H54 (cell line): ENCODE measurements around the gene PPP2R2B.
A peak's percentile ranks its signal among the peaks of the same experiment; 100 is the strongest.

Experiments used
- DNase-seq: peaks from one replicate; pipeline ENCODE4 v3.0.0; 2011; ENCODE audit warnings: low spot score, mixed read lengths; ENCODE audit not compliant: insufficient read length
- FAIRE-seq: peaks from 3 replicates; lab custom pipeline; 2011; peaks lifted over from hg19 to GRCh38; lab: Jason Lieb, UNC
- POLR2A ChIP-seq: IDR thresholded peaks from 2 replicates; pipeline ENCODE4 v1.6.1; 2011; ENCODE audit warnings: low read depth, mild to moderate bottlenecking, low read length

The PPP2R2B gene

DNA sequence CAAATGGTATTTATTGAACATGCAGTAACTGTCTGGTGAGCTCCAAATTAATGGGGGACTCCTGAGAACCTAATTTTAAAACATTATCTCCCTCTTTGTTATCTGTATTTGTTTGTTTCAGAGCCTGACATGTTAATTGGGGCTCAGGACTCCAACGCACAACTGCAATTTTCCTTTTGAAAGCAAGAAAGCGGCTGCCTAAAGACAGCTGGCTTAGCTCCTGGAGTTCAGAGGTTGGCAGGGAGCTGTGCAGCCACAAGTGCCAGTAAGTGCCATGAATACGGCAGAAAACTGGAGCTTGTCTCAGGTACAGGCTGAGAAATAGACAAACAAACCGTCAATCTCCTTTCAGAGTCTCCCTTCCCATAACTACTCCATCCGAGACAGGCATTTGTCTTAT, 80.9 kb downstream of the PPP2R2B start:
- no peak for TF ChIP-seq POLR2A
- FAIRE-seq (no peak), DNase-seq (no peak)

GRCh38 chr5:146796911-146797310, 81.6 kb downstream of the PPP2R2B start:
- FAIRE-seq: no peak
- TF ChIP-seq POLR2A: no peak

DNA sequence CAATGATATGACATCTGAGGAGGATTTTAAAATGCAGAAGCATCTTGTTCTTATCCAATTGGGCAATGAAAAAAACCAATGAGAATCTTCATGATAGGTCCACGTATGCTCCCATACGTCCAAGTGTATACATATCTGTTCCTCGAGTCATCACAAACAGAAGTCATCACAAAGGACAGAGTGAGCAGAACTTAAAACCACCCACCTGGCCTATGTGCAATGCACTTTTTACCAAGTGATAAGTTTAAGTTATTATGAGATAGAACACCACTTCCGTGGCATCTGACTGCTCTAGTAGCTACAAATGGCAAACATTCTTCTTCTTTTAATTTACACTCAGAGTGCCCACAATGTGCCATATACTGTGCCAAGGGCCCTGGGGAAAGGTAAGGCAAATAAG, 82.4 kb downstream of the PPP2R2B start:
- TF ChIP-seq POLR2A: no peak
- no peak for FAIRE-seq

More at GRCh38 chr5:146796911-146797310, 81.6 kb downstream of the PPP2R2B start:
- DNase-seq: no peak

GRCh38 chr5:146794326-146795029, 84.1 kb downstream of the PPP2R2B start:
- no peak for FAIRE-seq
- no peak for TF ChIP-seq POLR2A
- DNase-seq: no peak

More for the DNA sequence above, 82.4 kb downstream of the PPP2R2B start:
- DNase-seq: no peak

GRCh38 chr5:146793709-146794108, 84.8 kb downstream of the PPP2R2B start:
- no peak for FAIRE-seq
- TF ChIP-seq POLR2A: no peak
- no peak for DNase-seq

DNA sequence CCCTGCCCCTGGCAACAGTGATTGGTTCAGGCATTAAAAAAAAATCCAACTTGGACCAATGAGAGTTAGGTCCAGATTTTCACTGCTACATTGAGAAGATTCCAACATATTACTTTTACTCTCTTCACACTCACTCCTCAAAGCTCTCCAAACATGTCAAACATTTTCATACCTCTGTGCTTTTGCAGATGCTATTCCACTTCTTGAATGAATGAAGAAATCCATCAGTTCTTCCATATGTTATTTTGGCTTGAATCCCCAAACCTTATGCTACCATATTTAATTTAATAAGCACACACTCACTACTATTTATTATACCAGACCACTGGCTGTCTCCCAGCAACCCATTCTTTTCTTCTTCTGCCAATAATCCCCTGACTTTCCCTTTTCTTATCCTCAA, 87.1 kb downstream of the PPP2R2B start:
- DNase-seq: no peak
- no peak for FAIRE-seq
- no peak for TF ChIP-seq POLR2A

DNA sequence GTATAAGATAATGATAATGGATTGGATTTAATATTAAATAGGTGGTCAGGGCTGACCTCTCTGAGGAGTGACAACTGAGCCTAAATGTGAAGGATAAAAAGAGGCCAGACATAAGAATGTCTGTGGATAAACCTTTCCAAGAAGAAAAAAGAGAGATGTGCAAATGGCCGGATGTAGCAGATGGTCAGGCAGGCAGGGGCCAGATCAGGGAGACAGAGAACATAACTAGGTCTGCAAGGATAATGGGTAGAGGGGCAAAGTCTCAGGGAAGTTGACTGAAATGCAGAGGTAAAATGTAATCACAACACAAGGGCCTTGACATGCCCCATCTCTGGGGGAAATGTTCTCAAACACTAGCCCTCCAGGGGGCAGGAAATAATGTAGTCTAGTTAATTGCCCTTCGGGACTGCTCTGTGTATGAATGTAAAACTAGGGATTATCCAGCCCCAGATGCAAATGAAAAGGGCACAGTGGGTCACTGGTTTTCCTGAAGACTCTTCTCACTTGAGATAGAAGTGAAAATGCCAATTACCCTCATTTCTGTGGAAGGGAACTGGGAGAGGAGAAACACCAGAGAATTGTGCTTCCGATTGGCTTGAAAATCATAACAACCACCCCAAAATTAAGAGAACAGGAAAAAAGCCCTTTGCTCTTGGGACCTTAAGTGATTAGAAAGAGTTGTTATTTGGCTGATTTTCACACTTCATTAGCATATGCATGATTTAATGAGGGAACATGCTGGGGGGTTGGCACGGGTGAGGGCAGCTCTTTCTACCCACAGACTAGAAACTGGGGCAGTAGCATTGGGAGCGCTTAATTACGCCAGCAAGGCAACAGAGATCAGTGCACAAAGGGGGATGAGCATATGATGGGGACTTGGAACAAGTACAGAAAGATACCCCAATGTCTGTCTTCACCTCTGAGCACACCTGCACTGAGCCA, 88.6 kb downstream of the PPP2R2B start:
- FAIRE-seq (no peak), DNase-seq (no peak)
- no peak for TF ChIP-seq POLR2A

DNA sequence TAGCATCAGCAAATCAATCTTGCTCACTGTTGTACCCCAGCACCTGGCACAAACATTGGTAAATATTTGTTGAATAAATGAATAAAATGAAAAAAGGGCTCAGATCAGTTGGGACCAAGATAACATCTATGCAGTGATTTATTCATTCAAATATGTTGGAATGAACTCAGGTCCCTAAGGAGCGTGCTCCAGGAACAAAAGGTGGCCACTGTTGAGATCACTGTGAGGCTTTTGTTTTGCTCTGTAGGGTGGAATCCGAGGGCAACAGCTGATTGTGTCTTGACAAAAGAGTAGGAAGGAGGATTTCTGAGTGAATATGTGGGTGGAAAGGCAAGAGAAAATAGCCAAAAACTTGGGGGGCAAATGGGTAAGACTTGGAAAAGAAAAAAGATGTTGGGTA, 89.7 kb downstream of the PPP2R2B start:
- FAIRE-seq (no peak), DNase-seq (no peak)
- TF ChIP-seq POLR2A: no peak

GRCh38 chr5:146785065-146785464, 93.5 kb downstream of the PPP2R2B start:
- FAIRE-seq (no peak), DNase-seq (no peak)
- no peak for TF ChIP-seq POLR2A

DNA sequence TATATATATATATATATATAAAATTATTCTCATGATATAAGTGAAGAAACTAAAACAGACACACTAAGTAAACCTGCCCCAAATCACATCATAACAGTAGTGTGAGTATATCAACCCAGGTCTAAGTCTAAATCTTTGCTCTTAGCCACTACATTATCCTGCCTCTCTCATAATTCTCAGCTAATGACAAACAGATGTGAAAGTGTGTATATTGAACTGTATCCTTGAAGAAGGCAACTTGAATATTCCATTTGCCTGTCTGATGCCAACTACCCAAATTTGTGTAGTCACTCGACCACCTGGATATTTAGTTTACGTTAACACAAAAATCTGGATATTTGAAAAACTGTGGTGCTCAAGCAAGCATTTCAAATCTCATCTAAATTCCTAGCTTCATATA, 97.4 kb downstream of the PPP2R2B start:
- no peak for DNase-seq
- no peak for FAIRE-seq
- TF ChIP-seq POLR2A: no peak

DNA sequence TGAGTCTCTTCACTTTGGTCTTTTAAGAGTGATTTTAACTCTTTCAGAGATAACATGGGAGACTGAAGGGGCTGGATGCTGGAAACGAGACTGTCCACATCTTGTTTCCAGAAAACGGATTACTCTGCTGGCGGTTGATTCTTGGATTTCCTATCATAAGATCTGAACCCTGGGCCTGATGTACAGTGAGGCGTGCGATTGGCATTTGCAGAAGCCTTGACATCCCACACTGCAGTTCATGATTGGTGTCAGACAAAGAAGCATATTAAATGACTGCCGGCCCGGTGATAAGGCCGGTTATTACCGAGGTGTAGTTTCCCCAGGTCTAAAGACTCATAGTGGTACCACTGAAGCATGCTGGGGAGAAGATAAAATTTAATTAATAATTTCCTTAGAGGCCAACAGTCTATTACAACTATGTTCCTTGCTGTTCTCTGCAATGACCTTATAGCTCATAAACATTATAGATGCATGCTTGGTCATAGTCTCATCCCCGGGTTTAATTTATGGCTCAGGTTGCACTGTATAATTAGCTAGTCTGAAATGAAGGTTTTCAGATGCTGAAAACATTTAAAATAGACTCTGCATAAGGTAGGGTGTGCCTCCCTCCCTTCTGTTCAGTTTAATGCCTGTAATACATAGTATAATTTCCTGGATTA, 99.2 kb downstream of the PPP2R2B start:
- DNase-seq (no peak), FAIRE-seq (peak; percentile 41)
- TF ChIP-seq POLR2A: no peak

- FAIRE-seq: peak; percentile 75
- no peak for DNase-seq
- no peak for TF ChIP-seq POLR2A
These were observed 99.8 kb downstream of the PPP2R2B start for GRCh38 chr5:146778795-146779194.

- peak; percentile 69 for FAIRE-seq
- no peak for TF ChIP-seq POLR2A
- no peak for DNase-seq
These were observed 100.3 kb downstream of the PPP2R2B start for GRCh38 chr5:146778261-146778660.
